CD14-positive monocyte (primary cell): ENCODE data around the gene NIPAL3. TPM values are rescaled to one million over a fixed set of nuclear protein-coding genes. Genes with fewer than 3 reads are reported as not detected.
"Not testable (repeated sequence)": the region's sequence is repeated elsewhere in the genome, so short reads cannot be mapped to it uniquely, and the experiment has no call there.

Experiments used
- DNase-seq, 3 donors: peaks; one replicate each; pipeline ENCODE4 v3.0.0-alpha.2; 2011 to 2022
- H2AFZ ChIP-seq: 2 replicates; pipeline ENCODE4 v1.6.0; 2012; ENCODE audit warnings: mild to moderate bottlenecking, low read depth, low read length, inconsistent platforms; ENCODE audit not compliant: insufficient read depth, poor library complexity, severe bottlenecking
- H3K27ac ChIP-seq, 2 donors: 1 replicate in 1 of 2; 2 replicates in 1 of 2; pipeline ENCODE4 v1.5.1; 2012 to 2013; ENCODE audit warnings: low read length in 2 of 2, control low read depth in 1 of 2, inconsistent platforms in 1 of 2, low read depth in 1 of 2, mild to moderate bottlenecking in 1 of 2
- H3K27me3 ChIP-seq, 2 donors: one replicate each; pipeline versions ENCODE4 v1.6.0 to v1.6.1; 2011 to 2013; ENCODE audit warnings: low read length in 2 of 2; ENCODE audit not compliant: control insufficient read depth in 2 of 2, insufficient read depth in 2 of 2
- H3K36me3 ChIP-seq, 2 donors: replicated peaks in 1 of 2; 1 replicate in 1 of 2; 2 replicates in 1 of 2; pipeline versions ENCODE4 v1.5.1 to v1.6.1; 2012 to 2013; ENCODE audit warnings: low read length in 2 of 2, control low read depth in 1 of 2, inconsistent platforms in 1 of 2, mild to moderate bottlenecking in 1 of 2; ENCODE audit not compliant: insufficient read depth in 2 of 2, control insufficient read depth in 1 of 2
- H3K4me1 ChIP-seq, 2 donors: 1 replicate in 1 of 2; 2 replicates in 1 of 2; pipeline versions ENCODE4 v1.5.1 to v1.6.1; 2012 to 2013; ENCODE audit warnings: low read length in 2 of 2, control low read depth in 1 of 2, inconsistent platforms in 1 of 2, mild to moderate bottlenecking in 1 of 2, moderate library complexity in 1 of 2; ENCODE audit not compliant: insufficient read depth in 2 of 2, control insufficient read depth in 1 of 2
- H3K4me2 ChIP-seq: replicated peaks from 2 replicates; pipeline ENCODE3; 2012; ENCODE audit warnings: low read length, moderate library complexity, mild to moderate bottlenecking; ENCODE audit not compliant: poor library complexity, severe bottlenecking; ENCODE audit errors: extremely low read depth
- H3K4me3 ChIP-seq, 3 experiments: fragments of 200-600 bp in 1 of 3; sonication (generic) in 1 of 3; replicated peaks in 1 of 3; 1 replicate in 2 of 3; 2 replicates in 1 of 3; pipeline ENCODE4 v1.5.1; 2011 to 2013; ENCODE audit warnings: low read length in 3 of 3, mild to moderate bottlenecking in 3 of 3, control low read depth in 2 of 3, low read depth in 2 of 3, inconsistent platforms in 1 of 3, moderate library complexity in 1 of 3
- H3K79me2 ChIP-seq: 2 replicates; pipeline ENCODE4 v1.6.0; 2012; ENCODE audit warnings: mild to moderate bottlenecking, control low read depth, inconsistent platforms, low read length, moderate library complexity; ENCODE audit not compliant: insufficient read depth
- H3K9ac ChIP-seq: 2 replicates; pipeline ENCODE4 v1.6.0; 2017; ENCODE audit warnings: low read length, mild to moderate bottlenecking; ENCODE audit not compliant: insufficient read depth, poor library complexity, severe bottlenecking
- H3K9me3 ChIP-seq, 2 donors: replicated peaks in 1 of 2; 1 replicate in 1 of 2; 2 replicates in 1 of 2; pipeline versions ENCODE4 v1.5.1 to v1.6.1; 2012 to 2013; ENCODE audit warnings: low read length in 2 of 2, control low read depth in 1 of 2; ENCODE audit not compliant: control insufficient read depth in 1 of 2, insufficient read depth in 1 of 2
- H4K20me1 ChIP-seq: 2 replicates; pipeline ENCODE4 v1.6.0; 2012; ENCODE audit warnings: mild to moderate bottlenecking, low read length, control low read depth, moderate library complexity; ENCODE audit not compliant: insufficient read depth
- H3K27ac Mint-ChIP-seq, 7 donors: one replicate each; pipeline ENCODE4 v1.8.0; 2020; ENCODE audit warnings: mild to moderate bottlenecking in 7 of 7, mixed read lengths in 7 of 7, moderate library complexity in 6 of 7, inconsistent platforms in 2 of 7
- H3K27me3 Mint-ChIP-seq, 3 donors: one replicate each; pipeline ENCODE4 v1.8.0; 2021 to 2022; ENCODE audit warnings: low read depth in 3 of 3, mild to moderate bottlenecking in 3 of 3, mixed read lengths in 3 of 3, moderate library complexity in 3 of 3, inconsistent platforms in 1 of 3
- H3K36me3 Mint-ChIP-seq, 2 donors: one replicate each; pipeline ENCODE4 v1.8.0; 2020; ENCODE audit warnings: mixed read lengths in 2 of 2, inconsistent platforms in 1 of 2, mild to moderate bottlenecking in 1 of 2
- H3K4me1 Mint-ChIP-seq: one replicate; pipeline ENCODE4 v1.8.0; 2020; ENCODE audit warnings: mild to moderate bottlenecking, mixed read lengths
- H3K4me3 Mint-ChIP-seq, 2 donors: one replicate each; pipeline ENCODE4 v1.8.0; 2020; ENCODE audit warnings: mild to moderate bottlenecking in 2 of 2, mixed read lengths in 2 of 2, moderate library complexity in 1 of 2
- H3K9me3 Mint-ChIP-seq, 7 donors: one replicate each; pipeline ENCODE4 v1.8.0; 2020 to 2022; ENCODE audit warnings: mixed read lengths in 7 of 7, mild to moderate bottlenecking in 6 of 7, moderate library complexity in 6 of 7, inconsistent platforms in 2 of 7
- CTCF ChIP-seq: fragments of 200-600 bp; IDR thresholded peaks from one replicate; pipeline ENCODE4 v1.8.0; 2022; ENCODE audit warnings: antibody characterized with exemption, mild to moderate bottlenecking
- WGBS: methylation state at CpG from one replicate; pipeline ENCODE4 v1.1.5; 2013; ENCODE audit warnings: missing lambda C conversion rate; ENCODE audit not compliant: insufficient coverage; 5-methylcytosine and 5-hydroxymethylcytosine counted together
- intact Hi-C, 2 donors: fragments of 100-400 bp; cut with micrococcal nuclease; formaldehyde crosslinking; loops; one replicate each; pipeline versions ENCODE4 v1.15.0 to v1.15.1; 2023
- polyA plus RNA-seq, 3 donors: library from polyadenylated mRNA; depleted of rRNA in 1 of 3; unstranded in 2 of 3; stranded (reverse) in 1 of 3; fragments of 300-500 nt in 2 of 3; fragments of >200 nt in 1 of 3; fragmentation: Illumina TruSeq in 2 of 3; gene quantifications; 1 replicate in 2 of 3; 2 replicates in 1 of 3; pipeline ENCODE4 v1.2.3, GENCODE V29; 2012 to 2021

Gene NIPAL3
- polyA plus RNA-seq, 3 donors: 5.9 to 9.6 (median 6.6) TPM

GRCh38 chr1:24457866-24458265 is 42.3 kb downstream of the NIPAL3 start:
- Histone ChIP-seq H3K4me2 (no peak overlapping the region), H3K9ac (no peak overlapping the region), H3K4me1 (peaks cover 12 to 21% of the 10 kb centered on the region in 2 donors), H3K27me3 (no peaks in the 10 kb centered on the region), H2AFZ (no peak overlapping the region), H4K20me1 (no peaks in the 10 kb centered on the region), H3K4me3 (no peak overlapping the region), H3K9me3 (peaks cover 9 to 10% of the 10 kb centered on the region in 2 donors), H3K27ac (no peak overlapping the region), H3K36me3 (peaks cover 37 to 76% of the 10 kb centered on the region in 2 donors), H3K79me2 (no peaks in the 10 kb centered on the region)
- WGBS: 100% methylated on average over 2 of the region's 3 CpGs
- Mint-ChIP-seq H3K36me3 (peaks cover 77 to 85% of the 10 kb centered on the region in 2 donors), H3K27ac (no peak overlapping the region), H3K4me1 (peaks cover 18% of the 10 kb centered on the region), H3K27me3 (peaks cover 0 to 1% (median 0%) of the 10 kb centered on the region in 3 donors), H3K4me3 (no peak overlapping the region), H3K9me3 (peaks cover 8 to 17% (median 13%) of the 10 kb centered on the region in 7 donors)
- DNase-seq: no peak
- intact Hi-C loops: no loop called here
- TF ChIP-seq CTCF: no peak

DNA sequence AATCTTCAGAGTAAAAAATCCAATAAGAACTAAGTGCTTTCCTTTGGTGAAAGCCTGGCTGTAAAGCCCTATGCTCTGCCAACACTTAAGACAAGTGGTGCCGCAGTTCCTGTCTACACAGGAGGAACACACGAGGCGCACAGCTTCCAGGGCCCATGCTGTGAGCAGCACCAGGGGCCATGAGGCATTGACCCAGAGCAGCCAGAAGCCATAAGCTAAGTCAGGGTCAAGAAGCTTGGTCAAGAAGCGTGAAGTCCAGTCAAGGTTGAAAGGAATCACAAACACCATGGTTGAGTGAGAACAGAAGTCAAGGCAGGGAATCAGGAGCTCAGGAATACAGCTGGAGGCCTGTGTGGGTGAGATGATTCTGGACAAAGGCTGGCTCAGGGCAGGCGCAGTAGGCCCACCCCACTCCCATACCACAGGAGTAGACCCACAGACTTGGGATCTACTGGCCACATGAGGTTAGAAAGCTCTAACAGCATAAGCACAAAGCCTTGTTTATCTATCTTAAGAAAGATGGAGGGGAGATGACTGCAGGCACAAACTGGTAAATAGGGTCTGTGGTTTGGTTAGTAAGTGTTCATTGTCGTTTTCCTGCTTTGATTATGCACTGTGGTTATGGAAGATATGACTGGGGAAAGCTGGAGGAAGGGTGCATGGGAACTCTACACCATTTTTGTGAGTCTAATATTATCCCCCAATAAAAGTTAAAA is 44.1 kb downstream of the NIPAL3 start:
- Histone ChIP-seq H3K4me2 (no peak overlapping the region), H4K20me1 (no peaks in the 10 kb centered on the region), H2AFZ (no peak overlapping the region), H3K36me3 (peaks cover 37 to 74% of the 10 kb centered on the region in 2 donors), H3K79me2 (no peaks in the 10 kb centered on the region), H3K27ac (no peak overlapping the region), H3K9ac (no peak overlapping the region), H3K4me1 (peaks cover 4 to 8% of the 10 kb centered on the region in 2 donors), H3K9me3 (peaks cover 9 to 10% of the 10 kb centered on the region in 2 donors), H3K27me3 (no peaks in the 10 kb centered on the region), H3K4me3 (no peak overlapping the region)
- Mint-ChIP-seq H3K36me3 (peaks cover 73 to 76% of the 10 kb centered on the region in 2 donors), H3K9me3 (peaks cover 8 to 17% (median 13%) of the 10 kb centered on the region in 7 donors), H3K4me3 (no peak overlapping the region), H3K27ac (peak overlapping the region in 1 of 7 donors; percentile 78), H3K4me1 (peaks cover 8% of the 10 kb centered on the region), H3K27me3 (peaks cover 0 to 1% (median 0%) of the 10 kb centered on the region in 3 donors)
- no peak for DNase-seq
- WGBS: 98% methylated on average over 4 of the region's 6 CpGs
- intact Hi-C loops: no loop called here
- TF ChIP-seq CTCF: no peak

DNA sequence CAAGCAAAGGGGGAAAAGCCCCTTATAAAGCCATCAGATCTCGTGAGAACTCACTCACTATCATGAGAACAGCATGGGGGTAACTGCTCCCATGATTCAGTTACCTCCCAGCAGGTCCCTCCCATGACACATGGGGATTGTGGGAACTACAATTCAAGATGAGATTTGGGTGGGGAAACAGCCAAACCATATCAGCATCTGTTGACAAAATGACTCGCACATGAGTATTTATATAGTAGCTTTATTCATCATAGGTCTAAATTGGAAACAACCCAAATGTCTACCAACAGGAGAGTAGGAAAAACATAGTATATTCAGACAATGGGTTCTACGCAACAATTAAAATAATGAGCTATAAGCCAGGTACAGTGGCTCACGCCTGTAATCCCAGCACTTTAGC is 46.5 kb downstream of the NIPAL3 start:
- peaks cover 3 to 24% of the 10 kb centered on the region in 2 donors for H3K4me1 ChIP-seq
- peaks cover 57 to 61% of the 10 kb centered on the region in 2 donors for H3K36me3 Mint-ChIP-seq

More for the DNA sequence above, 46.5 kb downstream of the NIPAL3 start:
- Mint-ChIP-seq H3K27ac (peak overlapping the region in 1 of 7 donors; percentile 11), H3K4me1 (peaks cover 24% of the 10 kb centered on the region), H3K9me3 (peaks cover 8 to 17% (median 13%) of the 10 kb centered on the region in 7 donors)
- DNase-seq, H3K4me3 Mint-ChIP-seq, H2AFZ ChIP-seq, H4K20me1 ChIP-seq, H3K9ac ChIP-seq, H3K27me3 Mint-ChIP-seq, H3K79me2 ChIP-seq, H3K4me2 ChIP-seq, intact Hi-C loops, H3K27me3 ChIP-seq, H3K27ac ChIP-seq, H3K4me3 ChIP-seq: not testable (repeated sequence)
- WGBS: 80% methylated on average over 2 of the region's 4 CpGs
- Histone ChIP-seq H3K36me3 (peaks cover 29 to 56% of the 10 kb centered on the region in 2 donors), H3K9me3 (peaks cover 9 to 10% of the 10 kb centered on the region in 2 donors)
